B cell (primary cell): Measurements from ENCODE around the gene TMEM108.

Experiments
- CTCF ChIP-seq: fragments of 200-600 bp; IDR thresholded peaks from one replicate; pipeline ENCODE4 v1.8.0; 2022; ENCODE audit warnings: antibody characterized with exemption, mild to moderate bottlenecking
- EZH2 ChIP-seq: IDR thresholded peaks from 2 replicates; pipeline ENCODE4 v1.6.1; 2012; ENCODE audit warnings: borderline replicate concordance, low read depth, mild to moderate bottlenecking, moderate library complexity, low read length; ENCODE audit not compliant: insufficient read depth, poor library complexity, severe bottlenecking

DNA sequence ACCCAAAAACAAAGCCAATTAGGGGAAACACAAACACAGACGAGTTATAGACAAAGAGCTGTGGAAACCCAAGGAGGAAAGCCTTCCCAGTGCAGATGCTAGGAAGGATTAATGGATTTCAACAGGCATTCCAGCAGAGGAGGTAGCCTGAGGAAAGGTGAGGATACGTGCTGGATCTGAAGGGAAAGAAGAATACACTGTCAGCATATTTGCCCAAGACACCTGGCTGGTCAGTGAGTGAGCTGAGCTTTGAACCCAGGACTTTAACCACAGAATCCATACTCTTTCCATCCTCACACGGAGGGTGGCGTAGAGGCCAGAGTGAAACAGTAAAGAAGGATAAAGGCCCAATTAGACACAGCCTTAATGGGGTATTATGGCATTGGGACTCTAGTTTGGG, 352.5 kb downstream of the TMEM108 start:
- TF ChIP-seq CTCF (no peak), EZH2 (no peak)
